HepG2 (cell line): Measurements from ENCODE around the gene RTEL1. TPM values are rescaled to one million over a fixed set of nuclear protein-coding genes. Genes with fewer than 3 reads are reported as not detected.

Experiments
- ADNP ChIP-seq: sonication (generic); formaldehyde crosslinking; IDR thresholded peaks from 2 replicates; pipeline ENCODE4 v1.4.0; 2020; ENCODE audit warnings: missing genetic modification reagents
- ASH2L ChIP-seq: fragments of 300-600, 200-600 bp; sonication (generic); IDR thresholded peaks from 2 replicates; pipeline ENCODE4 v1.7.0; 2017; ENCODE audit warnings: low read depth, mild to moderate bottlenecking, moderate library complexity, mixed read lengths, low read length; ENCODE audit not compliant: insufficient read length
- EHMT2 ChIP-seq: fragments of 200-600 bp; sonication (generic); IDR thresholded peaks from 2 replicates; pipeline ENCODE4 v1.7.0; 2017; ENCODE audit warnings: antibody characterized with exemption, low read depth, low read length, borderline replicate concordance
- FOXA3 ChIP-seq: IDR thresholded peaks from 2 replicates; pipeline ENCODE4 v1.6.1; 2016; ENCODE audit warnings: missing genetic modification reagents, missing compliant biosample characterization
- IRF2 ChIP-seq: IDR thresholded peaks from 2 replicates; pipeline ENCODE4 v1.6.1; 2018; ENCODE audit warnings: missing genetic modification reagents, missing compliant biosample characterization
- MBD4 ChIP-seq: IDR thresholded peaks from 2 replicates; pipeline ENCODE4 v1.6.1; 2012; ENCODE audit warnings: low read length, inconsistent platforms, borderline replicate concordance
- NFIB ChIP-seq: sonication (generic); formaldehyde crosslinking; IDR thresholded peaks from 2 replicates; pipeline ENCODE4 v1.9.0; 2021; ENCODE audit warnings: missing genetic modification reagents, mild to moderate bottlenecking, borderline replicate concordance
- PHF20 ChIP-seq: sonication (generic); formaldehyde crosslinking; IDR thresholded peaks from 2 replicates; pipeline ENCODE4 v1.5.0; 2020; ENCODE audit warnings: mild to moderate bottlenecking, missing genetic modification reagents
- REXO4 ChIP-seq: sonication (generic); formaldehyde crosslinking; IDR thresholded peaks from 2 replicates; pipeline ENCODE4 v1.8.0; 2022; ENCODE audit warnings: missing genetic modification reagents, mild to moderate bottlenecking, borderline replicate concordance
- RFX1 ChIP-seq: fragments of 450-650 bp; IDR thresholded peaks from 2 replicates; pipeline ENCODE4 v1.6.1; 2017
- SALL2 ChIP-seq: sonication (generic); formaldehyde crosslinking; IDR thresholded peaks from 2 replicates; pipeline ENCODE4 v1.8.1; 2023; ENCODE audit warnings: mild to moderate bottlenecking, missing genetic modification reagents, inconsistent platforms
- WIZ ChIP-seq: sonication (generic); formaldehyde crosslinking; IDR thresholded peaks from 2 replicates; pipeline ENCODE4 v1.5.1; 2020; ENCODE audit warnings: mild to moderate bottlenecking, missing genetic modification reagents
- ZFX ChIP-seq: sonication (generic); formaldehyde crosslinking; IDR thresholded peaks from 2 replicates; pipeline ENCODE4 v1.4.0; 2020; ENCODE audit warnings: mild to moderate bottlenecking, low read depth, missing genetic modification reagents, moderate library complexity
- ZNF263 ChIP-seq: sonication (generic); formaldehyde crosslinking; IDR thresholded peaks from 2 replicates; pipeline ENCODE4 v1.4.0; 2020; ENCODE audit warnings: missing genetic modification reagents
- ZNF557 ChIP-seq: sonication (generic); formaldehyde crosslinking; IDR thresholded peaks from 2 replicates; pipeline ENCODE4 v1.4.0; 2020; ENCODE audit warnings: missing genetic modification reagents
- ZNF598 ChIP-seq: sonication (generic); formaldehyde crosslinking; IDR thresholded peaks from 2 replicates; pipeline ENCODE4 v1.5.1; 2020; ENCODE audit warnings: mild to moderate bottlenecking, missing genetic modification reagents, borderline replicate concordance
- polyA plus RNA-seq, 8 experiments: library from polyadenylated mRNA; depleted of rRNA in 3 of 8; stranded (reverse) in 7 of 8; unstranded in 1 of 8; fragments of >200 nt; fragmentation: Illumina TruSeq in 4 of 8; extraction: Trizol in 4 of 8; gene quantifications; 2 replicates each; pipeline versions ENCODE4 v1.2.1 to v1.2.3, GENCODE V29; 2011 to 2016; ENCODE audit warnings: low read depth in 4 of 8, missing spikeins in 1 of 8, mixed read lengths in 1 of 8; ENCODE audit not compliant: insufficient read depth in 1 of 8
- total RNA-seq, 5 experiments: library from RNA; depleted of rRNA; stranded (reverse); fragments of >200 nt; fragmentation: Illumina TruSeq; extraction: Trizol; gene quantifications; 2 replicates each; pipeline ENCODE4 v1.2.3, GENCODE V29; 2016; ENCODE audit warnings: low read depth in 1 of 5
- TF ChIP-seq, protein P1 (sequence below): sonication (generic); formaldehyde crosslinking; IDR thresholded peaks from 2 replicates; pipeline ENCODE4 v1.9.0; 2021; ENCODE audit warnings: missing genetic modification reagents, borderline replicate concordance
- TF ChIP-seq, protein P2 (sequence below): sonication (generic); formaldehyde crosslinking; IDR thresholded peaks from 2 replicates; pipeline ENCODE4 v1.4.0; 2020; ENCODE audit warnings: missing genetic modification reagents
- TF ChIP-seq, protein P3 (sequence below): sonication (generic); formaldehyde crosslinking; IDR thresholded peaks from 2 replicates; pipeline ENCODE4 v1.8.0; 2022; ENCODE audit warnings: missing genetic modification reagents, mild to moderate bottlenecking, borderline replicate concordance

RTEL1 gene
- total and polyA plus RNA-seq, 2 of the 13 experiments (the other 11 are each of a cell fraction or from before 2014, with no cell fraction given), result 21.8 to 36.4 TPM

GRCh38 chr20:63735859-63736718 is 78.0 kb downstream of the RTEL1 start, which contains the start of gene LIME1 (continued):
- no peak for TF ChIP-seq MBD4
- TF ChIP-seq, protein P1, sequence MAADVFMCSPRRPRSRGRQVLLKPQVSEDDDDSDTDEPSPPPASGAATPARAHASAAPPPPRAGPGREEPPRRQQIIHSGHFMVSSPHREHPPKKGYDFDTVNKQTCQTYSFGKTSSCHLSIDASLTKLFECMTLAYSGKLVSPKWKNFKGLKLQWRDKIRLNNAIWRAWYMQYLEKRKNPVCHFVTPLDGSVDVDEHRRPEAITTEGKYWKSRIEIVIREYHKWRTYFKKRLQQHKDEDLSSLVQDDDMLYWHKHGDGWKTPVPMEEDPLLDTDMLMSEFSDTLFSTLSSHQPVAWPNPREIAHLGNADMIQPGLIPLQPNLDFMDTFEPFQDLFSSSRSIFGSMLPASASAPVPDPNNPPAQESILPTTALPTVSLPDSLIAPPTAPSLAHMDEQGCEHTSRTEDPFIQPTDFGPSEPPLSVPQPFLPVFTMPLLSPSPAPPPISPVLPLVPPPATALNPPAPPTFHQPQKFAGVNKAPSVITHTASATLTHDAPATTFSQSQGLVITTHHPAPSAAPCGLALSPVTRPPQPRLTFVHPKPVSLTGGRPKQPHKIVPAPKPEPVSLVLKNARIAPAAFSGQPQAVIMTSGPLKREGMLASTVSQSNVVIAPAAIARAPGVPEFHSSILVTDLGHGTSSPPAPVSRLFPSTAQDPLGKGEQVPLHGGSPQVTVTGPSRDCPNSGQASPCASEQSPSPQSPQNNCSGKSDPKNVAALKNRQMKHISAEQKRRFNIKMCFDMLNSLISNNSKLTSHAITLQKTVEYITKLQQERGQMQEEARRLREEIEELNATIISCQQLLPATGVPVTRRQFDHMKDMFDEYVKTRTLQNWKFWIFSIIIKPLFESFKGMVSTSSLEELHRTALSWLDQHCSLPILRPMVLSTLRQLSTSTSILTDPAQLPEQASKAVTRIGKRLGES (CRISPR knock-in tag), result no peak
- no peak for TF ChIP-seq PHF20 (CRISPR knock-in tag)
- TF ChIP-seq ASH2L, result no peak
- no peak for TF ChIP-seq ZNF557
- TF ChIP-seq SALL2 (CRISPR knock-in tag), result no peak
- no peak for TF ChIP-seq WIZ (CRISPR knock-in tag)
- TF ChIP-seq, protein P2, sequence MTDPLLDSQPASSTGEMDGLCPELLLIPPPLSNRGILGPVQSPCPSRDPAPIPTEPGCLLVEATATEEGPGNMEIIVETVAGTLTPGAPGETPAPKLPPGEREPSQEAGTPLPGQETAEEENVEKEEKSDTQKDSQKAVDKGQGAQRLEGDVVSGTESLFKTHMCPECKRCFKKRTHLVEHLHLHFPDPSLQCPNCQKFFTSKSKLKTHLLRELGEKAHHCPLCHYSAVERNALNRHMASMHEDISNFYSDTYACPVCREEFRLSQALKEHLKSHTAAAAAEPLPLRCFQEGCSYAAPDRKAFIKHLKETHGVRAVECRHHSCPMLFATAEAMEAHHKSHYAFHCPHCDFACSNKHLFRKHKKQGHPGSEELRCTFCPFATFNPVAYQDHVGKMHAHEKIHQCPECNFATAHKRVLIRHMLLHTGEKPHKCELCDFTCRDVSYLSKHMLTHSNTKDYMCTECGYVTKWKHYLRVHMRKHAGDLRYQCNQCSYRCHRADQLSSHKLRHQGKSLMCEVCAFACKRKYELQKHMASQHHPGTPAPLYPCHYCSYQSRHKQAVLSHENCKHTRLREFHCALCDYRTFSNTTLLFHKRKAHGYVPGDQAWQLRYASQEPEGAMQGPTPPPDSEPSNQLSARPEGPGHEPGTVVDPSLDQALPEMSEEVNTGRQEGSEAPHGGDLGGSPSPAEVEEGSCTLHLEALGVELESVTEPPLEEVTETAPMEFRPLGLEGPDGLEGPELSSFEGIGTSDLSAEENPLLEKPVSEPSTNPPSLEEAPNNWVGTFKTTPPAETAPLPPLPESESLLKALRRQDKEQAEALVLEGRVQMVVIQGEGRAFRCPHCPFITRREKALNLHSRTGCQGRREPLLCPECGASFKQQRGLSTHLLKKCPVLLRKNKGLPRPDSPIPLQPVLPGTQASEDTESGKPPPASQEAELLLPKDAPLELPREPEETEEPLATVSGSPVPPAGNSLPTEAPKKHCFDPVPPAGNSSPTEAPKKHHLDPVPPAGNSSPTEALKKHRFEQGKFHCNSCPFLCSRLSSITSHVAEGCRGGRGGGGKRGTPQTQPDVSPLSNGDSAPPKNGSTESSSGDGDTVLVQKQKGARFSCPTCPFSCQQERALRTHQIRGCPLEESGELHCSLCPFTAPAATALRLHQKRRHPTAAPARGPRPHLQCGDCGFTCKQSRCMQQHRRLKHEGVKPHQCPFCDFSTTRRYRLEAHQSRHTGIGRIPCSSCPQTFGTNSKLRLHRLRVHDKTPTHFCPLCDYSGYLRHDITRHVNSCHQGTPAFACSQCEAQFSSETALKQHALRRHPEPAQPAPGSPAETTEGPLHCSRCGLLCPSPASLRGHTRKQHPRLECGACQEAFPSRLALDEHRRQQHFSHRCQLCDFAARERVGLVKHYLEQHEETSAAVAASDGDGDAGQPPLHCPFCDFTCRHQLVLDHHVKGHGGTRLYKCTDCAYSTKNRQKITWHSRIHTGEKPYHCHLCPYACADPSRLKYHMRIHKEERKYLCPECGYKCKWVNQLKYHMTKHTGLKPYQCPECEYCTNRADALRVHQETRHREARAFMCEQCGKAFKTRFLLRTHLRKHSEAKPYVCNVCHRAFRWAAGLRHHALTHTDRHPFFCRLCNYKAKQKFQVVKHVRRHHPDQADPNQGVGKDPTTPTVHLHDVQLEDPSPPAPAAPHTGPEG (CRISPR knock-in tag), result no peak
- no peak for TF ChIP-seq ADNP (CRISPR knock-in tag)
- TF ChIP-seq FOXA3 (CRISPR knock-in tag), result no peak
- TF ChIP-seq ZNF598 (CRISPR knock-in tag), result no peak
- TF ChIP-seq ZNF263 (CRISPR knock-in tag), result no peak
- TF ChIP-seq, protein P3, sequence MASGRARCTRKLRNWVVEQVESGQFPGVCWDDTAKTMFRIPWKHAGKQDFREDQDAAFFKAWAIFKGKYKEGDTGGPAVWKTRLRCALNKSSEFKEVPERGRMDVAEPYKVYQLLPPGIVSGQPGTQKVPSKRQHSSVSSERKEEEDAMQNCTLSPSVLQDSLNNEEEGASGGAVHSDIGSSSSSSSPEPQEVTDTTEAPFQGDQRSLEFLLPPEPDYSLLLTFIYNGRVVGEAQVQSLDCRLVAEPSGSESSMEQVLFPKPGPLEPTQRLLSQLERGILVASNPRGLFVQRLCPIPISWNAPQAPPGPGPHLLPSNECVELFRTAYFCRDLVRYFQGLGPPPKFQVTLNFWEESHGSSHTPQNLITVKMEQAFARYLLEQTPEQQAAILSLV (CRISPR knock-in tag), result peak; percentile 41; the same call in 1 of the 2 replicates
- no peak for TF ChIP-seq REXO4 (CRISPR knock-in tag)
- no peak for TF ChIP-seq IRF2
- TF ChIP-seq NFIB (CRISPR knock-in tag), result peak; percentile 91; the same call in 1 of the 2 replicates
- no peak for TF ChIP-seq ZFX
- TF ChIP-seq EHMT2, result no peak
- no peak for TF ChIP-seq RFX1
